Memory B cell (primary cell): ENCODE measurements around the gene KRT38.

Experiments
- ATAC-seq: fragments of 150-1000 bp; cut with Tn5 transposase; 2 replicates; pipeline ENCODE4 v1.10.0; 2021; ENCODE audit warnings: low read depth, mild to moderate bottlenecking, moderate library complexity
- DNase-seq, 2 donors: peaks; one replicate each; pipeline ENCODE4 v3.0.0; 2022; ENCODE audit warnings: low spot score in 2 of 2
- H3K27ac Mint-ChIP-seq: one replicate; pipeline ENCODE4 v1.8.0; 2022; ENCODE audit warnings: mild to moderate bottlenecking, moderate library complexity, mixed read lengths
- H3K27me3 Mint-ChIP-seq: one replicate; pipeline ENCODE4 v1.8.0; 2022; ENCODE audit warnings: mixed read lengths
- H3K36me3 Mint-ChIP-seq: one replicate; pipeline ENCODE4 v1.8.0; 2022; ENCODE audit warnings: mild to moderate bottlenecking, mixed read lengths
- H3K4me1 Mint-ChIP-seq: one replicate; pipeline ENCODE4 v1.8.0; 2022; ENCODE audit warnings: mixed read lengths
- H3K4me3 Mint-ChIP-seq: one replicate; pipeline ENCODE4 v1.8.0; 2022; ENCODE audit warnings: mild to moderate bottlenecking, moderate library complexity, mixed read lengths
- H3K9me3 Mint-ChIP-seq: one replicate; pipeline ENCODE4 v1.8.0; 2022; ENCODE audit warnings: mixed read lengths

KRT38 gene

DNA sequence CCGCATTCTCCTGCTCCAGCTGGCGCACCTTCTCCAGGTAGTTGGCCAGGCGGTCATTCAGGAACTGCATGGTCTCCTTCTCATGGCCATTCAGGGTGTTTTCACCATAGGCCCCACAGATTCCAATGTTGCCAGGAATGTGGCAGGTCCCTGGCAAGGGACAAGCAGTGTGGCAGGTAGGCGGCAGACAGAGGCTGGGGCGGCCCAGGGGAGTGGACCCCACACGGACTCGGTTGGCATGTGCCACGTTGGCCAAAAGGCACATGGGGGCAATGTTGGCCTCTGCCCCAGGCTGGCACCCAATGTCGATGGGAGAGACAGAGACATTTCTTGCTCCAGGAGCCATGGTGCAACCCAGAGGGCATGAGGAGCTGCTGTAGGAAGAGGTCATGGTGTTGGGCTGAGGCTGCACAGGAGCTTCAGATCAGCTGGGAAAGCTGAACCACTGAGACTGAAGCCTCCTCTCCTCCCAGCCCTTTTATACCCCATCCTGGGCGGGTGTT lies at the start of gene KRT38:
Gene KRT38 (minus strand): TSS at position 453 of the 503 bp plus-strand sequence. CDS start 62 bp downstream, at position 391.
- no peak within 1 kb of the TSS for H3K27ac Mint-ChIP-seq
- no peaks in the 10 kb centered on the region for H3K4me1 Mint-ChIP-seq
- no peak for DNase-seq
- H3K4me3 Mint-ChIP-seq: no peak within 1 kb of the TSS
- H3K9me3 Mint-ChIP-seq: no peaks in the 10 kb centered on the region
- ATAC-seq: no peak
- no peaks in the 10 kb centered on the region for H3K36me3 Mint-ChIP-seq
- peaks cover 23% of the 10 kb centered on the region for H3K27me3 Mint-ChIP-seq

DNA sequence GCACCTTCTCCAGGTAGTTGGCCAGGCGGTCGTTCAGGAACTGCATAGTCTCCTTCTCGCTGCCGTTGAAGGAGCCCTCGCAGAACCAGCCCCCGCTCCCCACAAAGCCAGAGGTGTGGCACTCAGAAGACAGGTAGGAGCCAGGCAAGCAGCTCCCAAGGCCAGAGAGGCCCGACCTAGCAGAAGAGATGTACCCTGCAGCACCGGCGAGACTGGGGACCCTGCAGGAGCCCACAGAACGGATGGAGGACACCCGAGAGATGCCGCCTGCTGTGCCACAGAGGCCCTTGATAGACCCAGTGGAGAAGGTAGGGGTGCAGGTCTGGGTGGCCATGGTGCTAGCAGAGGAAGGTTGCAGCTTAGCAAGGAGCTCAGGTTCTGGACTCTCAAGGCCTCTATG lies 48.7 kb upstream of the KRT38 start, which contains the start of gene KRT36:
Gene KRT36 (minus strand): TSS at position 380 of the 400 bp plus-strand sequence. CDS start 46 bp downstream, at position 334.
- Mint-ChIP-seq H3K9me3 (no peaks in the 10 kb centered on the region), H3K4me1 (peaks cover 7% of the 10 kb centered on the region), H3K36me3 (no peaks in the 10 kb centered on the region), H3K4me3 (no peak within 1 kb of the TSS), H3K27ac (no peak within 1 kb of the TSS), H3K27me3 (peaks cover 10% of the 10 kb centered on the region)
- DNase-seq: no peak
- ATAC-seq: no peak

DNA sequence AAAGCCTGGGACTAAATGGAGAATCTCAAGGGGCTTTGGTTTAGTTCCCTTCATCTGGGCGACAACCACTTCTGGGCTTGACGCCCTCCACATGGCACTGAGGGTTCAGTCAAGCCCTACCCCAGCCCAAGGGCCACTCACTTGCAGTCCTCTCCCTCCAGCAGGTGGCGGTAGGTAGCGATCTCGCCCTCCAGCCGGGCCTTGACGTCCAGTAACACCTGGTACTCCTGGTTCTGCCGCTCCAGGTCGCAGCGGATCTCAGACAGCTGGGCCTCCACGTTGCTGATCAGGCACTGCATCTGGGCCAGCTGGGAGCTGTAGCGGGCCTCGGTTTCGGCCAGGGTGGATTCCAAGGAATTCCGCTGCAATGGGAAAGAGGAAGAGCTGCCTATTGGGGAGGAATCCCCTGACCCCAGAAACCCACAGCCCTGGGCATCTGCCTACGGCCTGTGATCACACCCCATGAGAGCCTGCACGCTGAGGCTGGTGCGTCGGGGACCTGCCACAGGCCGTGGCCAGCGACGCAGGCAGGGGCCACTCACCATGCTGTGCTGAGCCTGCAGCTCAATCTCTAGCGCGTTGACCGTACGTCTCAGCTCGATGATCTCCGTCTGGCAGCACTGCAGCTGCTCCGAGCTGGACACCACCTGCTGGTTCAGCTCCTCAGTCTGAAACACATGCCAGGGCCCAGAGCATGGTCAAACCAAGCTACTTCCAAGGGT lies 46.2 kb upstream of the KRT38 start:
- H3K27ac Mint-ChIP-seq: no peak overlapping the region
- no peak overlapping the region for H3K4me3 Mint-ChIP-seq
- ATAC-seq: no peak
- peak in 1 of 2 donors; percentile 15 for DNase-seq
- H3K9me3 Mint-ChIP-seq: no peaks in the 10 kb centered on the region
- H3K36me3 Mint-ChIP-seq: no peaks in the 10 kb centered on the region
- peaks cover 7% of the 10 kb centered on the region for H3K4me1 Mint-ChIP-seq
- peaks cover 10% of the 10 kb centered on the region for H3K27me3 Mint-ChIP-seq

DNA sequence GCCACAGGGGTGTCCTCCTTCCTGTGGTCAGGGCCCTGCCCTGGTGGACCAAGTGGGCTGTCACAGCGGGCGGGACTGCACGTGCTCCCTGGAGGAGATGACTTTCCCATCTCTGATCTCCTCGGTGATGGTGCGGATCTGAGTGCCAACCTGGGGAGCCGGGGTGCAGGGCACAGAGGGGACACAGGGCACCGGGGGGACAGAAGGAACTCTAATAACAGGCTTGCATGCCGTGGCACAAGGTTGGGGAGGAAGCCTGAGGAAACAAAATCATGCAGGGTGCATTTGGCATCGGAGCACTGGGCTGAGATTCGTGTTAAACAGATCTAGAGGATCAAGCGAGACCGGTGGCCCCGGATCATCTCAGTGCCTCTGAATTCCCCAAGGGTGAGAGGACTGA lies 45.5 kb upstream of the KRT38 start:
- Mint-ChIP-seq H3K4me1 (peaks cover 7% of the 10 kb centered on the region), H3K27me3 (peaks cover 10% of the 10 kb centered on the region), H3K4me3 (no peak overlapping the region), H3K36me3 (no peaks in the 10 kb centered on the region), H3K9me3 (no peaks in the 10 kb centered on the region), H3K27ac (no peak overlapping the region)
- ATAC-seq (no peak), DNase-seq (no peak)

DNA sequence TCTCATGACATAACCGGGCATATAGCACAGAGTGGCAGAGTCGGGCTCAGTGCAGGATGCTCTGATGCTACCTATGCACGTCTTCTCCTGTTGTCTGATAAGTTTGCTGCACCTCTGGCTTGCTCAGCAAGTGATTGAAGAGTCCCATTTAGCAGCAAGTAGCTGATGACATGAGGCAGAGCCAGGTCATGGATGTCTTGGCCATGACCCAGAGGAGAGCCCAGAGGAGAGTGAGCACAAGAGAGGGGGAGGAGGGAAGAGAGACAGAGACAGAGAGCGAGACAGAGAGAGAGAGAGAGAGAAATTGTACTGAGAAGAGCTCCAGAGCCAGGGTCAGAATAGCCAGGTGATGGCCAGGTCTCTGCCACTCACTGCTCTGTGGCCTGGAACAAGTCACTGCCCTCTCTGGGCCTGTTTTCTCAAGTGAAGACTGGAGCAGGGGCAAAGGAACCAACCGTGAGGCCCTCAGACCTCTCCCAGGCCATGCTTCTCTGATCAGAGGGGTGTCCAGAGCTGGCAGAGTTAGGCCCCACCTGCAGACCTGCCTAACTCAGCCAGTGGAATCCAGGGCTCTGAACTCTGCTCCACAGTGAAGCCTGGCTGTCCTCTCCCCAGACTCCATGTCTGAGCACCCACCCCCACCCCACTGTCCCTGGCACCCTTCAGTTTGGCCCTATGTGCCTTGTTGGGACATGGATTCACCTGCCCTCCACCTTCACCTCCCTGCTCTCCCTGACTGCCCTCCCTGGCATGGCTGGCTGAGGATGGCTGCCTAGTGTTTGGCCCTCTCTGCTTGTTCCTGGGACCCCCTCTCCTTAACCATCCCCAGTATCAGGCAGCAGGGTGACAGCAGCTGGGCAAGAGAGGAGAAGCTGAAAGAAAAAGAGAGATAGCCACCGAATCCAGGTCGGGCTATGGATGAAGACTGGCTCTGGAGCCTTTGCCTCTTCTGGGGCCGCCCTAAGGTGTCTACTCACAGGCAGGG lies 44.4 kb upstream of the KRT38 start:
- no peaks in the 10 kb centered on the region for H3K36me3 Mint-ChIP-seq
- ATAC-seq: no peak
- no peak overlapping the region for H3K4me3 Mint-ChIP-seq
- H3K9me3 Mint-ChIP-seq: no peaks in the 10 kb centered on the region
- no peak overlapping the region for H3K27ac Mint-ChIP-seq
- DNase-seq: no peak
- peaks cover 10% of the 10 kb centered on the region for H3K27me3 Mint-ChIP-seq
- peaks cover 3% of the 10 kb centered on the region for H3K4me1 Mint-ChIP-seq

DNA sequence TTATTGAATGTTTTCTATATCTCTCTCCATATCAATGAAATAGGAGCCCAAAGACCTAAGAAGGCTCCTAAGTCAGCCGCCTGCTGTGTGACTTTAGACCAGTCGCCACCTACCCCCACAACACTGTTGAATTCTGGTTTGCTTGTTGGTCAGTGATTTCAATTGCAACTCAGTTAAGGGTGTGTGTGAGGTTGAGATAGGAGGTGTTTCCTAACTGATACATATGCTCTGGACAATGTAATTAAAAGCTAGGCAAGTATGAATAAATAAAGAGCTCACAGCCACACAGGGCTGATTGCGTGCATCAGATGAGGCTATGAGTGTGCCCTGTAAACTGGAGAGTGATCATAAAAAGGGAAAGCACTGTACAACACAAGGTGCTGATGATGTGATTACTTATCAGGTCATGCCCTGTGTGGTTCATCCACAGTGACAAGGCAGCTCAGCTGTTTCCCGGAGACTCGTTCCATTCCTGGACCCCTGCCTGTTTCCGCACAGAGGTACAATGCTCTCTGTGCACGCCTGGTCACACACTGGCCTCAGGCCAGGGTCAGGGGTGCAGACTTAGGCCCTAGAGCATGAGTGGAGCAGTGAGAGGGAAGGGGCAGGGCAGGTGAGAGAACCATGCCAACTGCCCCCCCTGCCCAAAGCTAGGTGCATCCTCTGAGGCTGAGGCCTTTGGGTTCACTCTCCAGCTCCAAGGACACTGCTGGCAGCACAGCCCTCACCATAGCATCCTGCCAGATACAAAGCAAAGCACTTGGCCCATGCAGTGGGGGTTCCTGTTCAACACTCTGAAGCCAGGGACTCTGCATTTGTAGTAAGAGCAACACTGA lies 43.4 kb upstream of the KRT38 start:
- Mint-ChIP-seq H3K27me3 (peaks cover 9% of the 10 kb centered on the region), H3K36me3 (no peaks in the 10 kb centered on the region)

DNA sequence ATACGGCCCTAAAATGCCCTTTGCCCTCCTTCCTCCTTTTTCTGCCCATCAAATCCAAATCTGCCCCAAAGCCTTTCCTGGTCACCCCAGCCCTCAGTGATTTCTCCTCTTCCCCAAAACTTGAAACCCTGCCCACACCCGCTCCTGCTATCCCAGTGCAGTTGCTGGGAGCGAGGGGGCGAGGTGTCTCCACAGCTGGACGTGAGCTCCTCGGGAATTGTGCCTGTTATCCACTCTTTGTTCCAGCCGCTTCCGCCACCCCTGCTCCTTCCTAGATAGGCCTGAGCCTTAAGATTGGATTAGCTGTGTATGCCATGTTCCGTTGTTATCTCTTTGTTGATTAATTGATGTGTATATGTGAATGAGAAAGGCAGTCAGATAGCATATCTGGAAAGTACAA lies 42.7 kb upstream of the KRT38 start:
- H3K27ac Mint-ChIP-seq: no peak overlapping the region
- H3K4me1 Mint-ChIP-seq: peaks cover 4% of the 10 kb centered on the region
- no peaks in the 10 kb centered on the region for H3K36me3 Mint-ChIP-seq
- no peak overlapping the region for H3K4me3 Mint-ChIP-seq
- no peaks in the 10 kb centered on the region for H3K9me3 Mint-ChIP-seq
- DNase-seq: no peak
- H3K27me3 Mint-ChIP-seq: peaks cover 11% of the 10 kb centered on the region
- no peak for ATAC-seq

More for the DNA sequence above, 43.4 kb upstream of the KRT38 start:
- Mint-ChIP-seq H3K4me1 (peaks cover under 1% of the 10 kb centered on the region), H3K4me3 (no peak overlapping the region), H3K9me3 (no peaks in the 10 kb centered on the region), H3K27ac (no peak overlapping the region)
- ATAC-seq (no peak), DNase-seq (no peak)

DNA sequence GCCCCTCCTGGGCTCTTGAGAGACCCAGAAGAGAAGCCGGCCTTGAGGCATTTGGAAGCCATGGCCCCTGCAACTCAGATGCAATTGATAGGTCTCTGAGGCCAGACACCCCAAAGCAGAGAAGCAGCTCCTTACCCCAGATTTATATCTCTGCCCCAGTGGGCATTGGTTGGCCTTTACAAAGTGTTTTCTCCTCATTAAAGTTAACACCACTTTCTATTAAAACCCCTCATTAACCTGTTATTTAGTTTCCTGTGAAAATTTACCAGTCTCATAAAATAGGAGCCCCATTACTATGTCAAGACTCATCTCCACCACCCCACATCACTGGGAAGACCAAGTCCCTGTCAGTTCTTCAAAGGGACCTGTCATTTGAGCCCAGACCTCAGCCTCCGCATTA lies 40.3 kb upstream of the KRT38 start, which contains the start of gene KRT35:
Gene KRT35 (minus strand): TSS at position 116 of the 400 bp plus-strand sequence. CDS start 54 bp downstream, at position 62.
- DNase-seq (no peak), ATAC-seq (no peak)
- no peaks in the 10 kb centered on the region for H3K36me3 Mint-ChIP-seq
- peaks cover 4% of the 10 kb centered on the region for H3K4me1 Mint-ChIP-seq
- no peak within 1 kb of the TSS for H3K4me3 Mint-ChIP-seq
- no peak within 1 kb of the TSS for H3K27ac Mint-ChIP-seq
- H3K27me3 Mint-ChIP-seq: peaks cover 6% of the 10 kb centered on the region
- no peaks in the 10 kb centered on the region for H3K9me3 Mint-ChIP-seq

DNA sequence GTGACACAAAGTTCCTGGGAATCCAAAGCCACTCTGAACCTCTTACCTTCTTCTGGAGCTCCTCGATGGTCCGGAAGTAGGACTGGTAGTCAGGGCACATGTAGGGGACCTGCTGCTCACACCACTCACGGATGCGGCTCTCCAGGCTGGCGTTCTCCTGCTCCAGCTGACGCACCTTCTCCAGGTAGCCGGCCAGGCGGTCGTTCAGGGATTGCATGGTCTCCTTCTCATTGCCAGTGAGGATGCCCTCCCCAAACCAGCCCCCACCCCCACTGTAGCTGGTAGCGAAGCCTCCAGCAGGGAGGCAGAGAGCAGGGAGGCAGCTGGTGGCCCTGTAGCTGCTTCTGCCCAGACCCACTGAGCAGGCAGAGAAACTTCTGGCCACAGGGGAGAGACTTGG lies 39.8 kb upstream of the KRT38 start:
- H3K27me3 Mint-ChIP-seq: peaks cover 5% of the 10 kb centered on the region
- no peak overlapping the region for H3K4me3 Mint-ChIP-seq
- peaks cover 4% of the 10 kb centered on the region for H3K4me1 Mint-ChIP-seq
- H3K9me3 Mint-ChIP-seq: no peaks in the 10 kb centered on the region
- ATAC-seq (no peak), DNase-seq (no peak)
- H3K27ac Mint-ChIP-seq: no peak overlapping the region
- no peaks in the 10 kb centered on the region for H3K36me3 Mint-ChIP-seq

DNA sequence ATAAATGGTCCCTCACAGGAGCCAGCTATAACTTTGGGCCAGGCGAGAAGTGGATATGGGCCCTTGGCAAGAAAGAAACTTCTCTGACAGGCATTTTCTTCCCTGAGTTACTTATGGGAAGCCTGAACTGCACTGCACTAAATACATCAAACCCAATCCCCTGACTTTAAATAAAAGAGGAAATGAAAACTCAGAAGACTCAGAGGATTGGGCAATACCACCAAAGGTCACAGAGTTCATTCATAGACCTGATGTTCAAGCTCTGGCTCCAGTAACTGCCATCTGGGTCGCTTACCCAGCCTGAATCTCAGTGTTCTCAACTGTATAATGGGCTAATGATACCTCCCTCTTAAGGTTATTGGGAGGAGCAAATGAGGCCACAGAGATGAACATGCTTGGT lies 39.4 kb upstream of the KRT38 start:
- Mint-ChIP-seq H3K4me3 (no peak overlapping the region), H3K27ac (no peak overlapping the region), H3K36me3 (no peaks in the 10 kb centered on the region), H3K27me3 (peaks cover 4% of the 10 kb centered on the region), H3K9me3 (no peaks in the 10 kb centered on the region), H3K4me1 (peaks cover 4% of the 10 kb centered on the region)
- ATAC-seq: peak; percentile 64
- no peak for DNase-seq

DNA sequence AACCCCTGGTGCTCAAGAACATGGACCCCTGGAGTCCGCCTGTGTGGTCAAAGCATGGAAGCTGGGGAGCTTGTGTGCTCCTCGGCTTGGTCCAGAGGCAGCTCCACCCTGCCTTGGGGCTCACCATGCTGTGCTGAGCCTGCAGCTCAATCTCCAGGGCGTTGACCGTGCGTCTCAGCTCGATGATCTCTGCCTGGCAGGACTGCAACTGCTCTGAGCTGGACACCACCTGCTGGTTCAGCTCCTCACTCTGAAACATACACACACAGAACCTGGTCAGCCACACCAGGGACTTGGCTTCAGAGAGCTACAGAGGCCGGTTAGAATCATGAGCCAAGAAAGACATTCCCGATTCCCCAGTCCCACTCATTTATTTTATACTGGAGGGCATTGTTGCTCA lies 37.5 kb upstream of the KRT38 start:
- no peak overlapping the region for H3K27ac Mint-ChIP-seq
- no peaks in the 10 kb centered on the region for H3K36me3 Mint-ChIP-seq
- no peak for DNase-seq
- peaks cover 4% of the 10 kb centered on the region for H3K27me3 Mint-ChIP-seq
- peaks cover 4% of the 10 kb centered on the region for H3K4me1 Mint-ChIP-seq
- H3K4me3 Mint-ChIP-seq: no peak overlapping the region
- H3K9me3 Mint-ChIP-seq: peaks cover 2% of the 10 kb centered on the region
- no peak for ATAC-seq

DNA sequence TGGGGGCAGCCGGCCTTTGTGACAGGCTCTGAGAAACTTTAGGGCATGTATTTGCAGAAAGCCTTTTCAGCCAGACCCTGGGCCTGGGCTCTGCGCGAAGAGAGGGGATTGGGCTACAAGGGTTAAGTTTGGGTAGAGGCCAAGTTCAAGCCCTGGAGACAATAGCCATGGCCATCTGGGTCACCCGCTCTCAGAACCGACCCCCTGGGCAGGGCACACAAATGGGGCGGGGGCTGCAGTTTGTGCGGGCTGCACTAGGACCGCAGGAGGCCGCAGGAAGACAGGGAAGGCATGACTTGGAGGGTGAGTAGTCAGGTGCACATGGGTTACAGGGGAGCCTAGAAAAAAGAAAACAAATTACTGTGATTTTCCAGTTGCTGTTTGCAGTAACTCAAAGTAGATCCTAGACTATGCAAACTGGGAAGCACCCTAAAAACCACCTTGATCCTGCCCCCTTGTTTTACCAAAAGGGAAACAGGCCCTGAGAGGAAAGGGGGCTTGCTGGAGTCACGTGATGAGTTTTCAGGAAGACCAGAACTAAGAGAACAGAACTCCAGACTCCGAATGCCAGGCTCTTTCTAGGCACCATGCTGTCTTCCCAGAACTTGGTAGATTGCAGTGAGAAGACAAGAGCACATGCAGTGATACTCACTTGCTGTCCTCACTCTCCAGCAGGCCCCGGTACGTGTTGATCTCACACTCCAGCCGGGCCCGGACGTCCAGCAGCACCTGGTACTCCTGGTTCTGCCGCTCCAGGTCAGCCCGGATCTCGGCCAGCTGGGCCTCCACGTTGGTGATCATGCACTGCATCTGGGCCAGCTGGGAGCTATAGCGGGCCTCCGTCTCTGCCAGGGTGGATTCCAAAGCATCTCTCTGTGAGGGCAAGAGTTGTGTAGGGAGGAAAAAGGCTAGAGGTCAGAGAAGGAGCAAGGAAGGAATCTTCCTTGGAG lies 36.4 kb upstream of the KRT38 start:
- Mint-ChIP-seq H3K4me3 (no peak overlapping the region), H3K27ac (no peak overlapping the region), H3K27me3 (peaks cover 6% of the 10 kb centered on the region), H3K4me1 (peaks cover 4% of the 10 kb centered on the region), H3K36me3 (peaks cover 2% of the 10 kb centered on the region), H3K9me3 (peaks cover 4% of the 10 kb centered on the region)
- ATAC-seq (no peak), DNase-seq (no peak)
